Transverse colon (tissue), 4 donors: Measurements from ENCODE around the gene KRTAP10-5. TPM values are rescaled to one million over a fixed set of nuclear protein-coding genes. Genes with fewer than 3 reads are reported as not detected.

ENCODE experiments used
- DNase-seq: peaks from one replicate; pipeline ENCODE4 v3.0.0-alpha.2; 2019
- H3K27ac ChIP-seq, 4 donors: fragments of 200-600 bp; sonication (generic); 2 replicates each; pipeline ENCODE4 v1.5.1; 2016 to 2018; ENCODE audit warnings: inconsistent platforms in 4 of 4
- H3K27me3 ChIP-seq: fragments of 200-600 bp; sonication (generic); 2 replicates; pipeline ENCODE4 v1.5.1; 2017; ENCODE audit warnings: inconsistent platforms
- H3K36me3 ChIP-seq, 4 donors: fragments of 200-600 bp; sonication (generic); 2 replicates each; pipeline ENCODE4 v1.5.1; 2017 to 2019; ENCODE audit warnings: inconsistent platforms in 4 of 4
- H3K4me1 ChIP-seq, 4 donors: fragments of 200-600 bp; sonication (generic); 2 replicates each; pipeline ENCODE4 v1.5.1; 2017 to 2020; ENCODE audit warnings: inconsistent platforms in 4 of 4
- H3K4me3 ChIP-seq, 4 donors: fragments of 200-600 bp; sonication (generic); 1 replicate in 1 of 4; 2 replicates in 3 of 4; pipeline versions ENCODE4 v1.5.1 to v1.6.1; 2017 to 2019; ENCODE audit warnings: inconsistent platforms in 4 of 4
- H3K9me3 ChIP-seq, 2 donors: fragments of 200-600 bp; sonication (generic); 2 replicates each; pipeline ENCODE4 v1.5.1; 2017 to 2019; ENCODE audit warnings: inconsistent platforms in 2 of 2
- CTCF ChIP-seq, 5 experiments: fragments of 200-600 bp in 3 of 5; fragments of 450-650 bp in 2 of 5; sonication (generic) in 3 of 5; IDR thresholded peaks; 1 replicate in 2 of 5; 2 replicates in 3 of 5; pipeline ENCODE4 v1.5.1; 2016 to 2017; ENCODE audit warnings: antibody characterized with exemption in 5 of 5, inconsistent platforms in 3 of 5, mild to moderate bottlenecking in 2 of 5, moderate library complexity in 1 of 5
- EP300 ChIP-seq: sonication (generic); formaldehyde crosslinking; IDR thresholded peaks from one replicate; pipeline ENCODE4 v1.6.1; 2017; ENCODE audit warnings: antibody characterized with exemption, low read depth
- POLR2A ChIP-seq: fragments of 450-650 bp; IDR thresholded peaks from one replicate; pipeline ENCODE4 v1.6.1; 2016; ENCODE audit warnings: antibody characterized with exemption, mild to moderate bottlenecking, moderate library complexity
- POLR2AphosphoS5 ChIP-seq, 3 donors: sonication (generic); formaldehyde crosslinking; IDR thresholded peaks; one replicate each; pipeline ENCODE4 v1.6.1; 2016; ENCODE audit warnings: antibody characterized with exemption in 3 of 3
- whole genome bisulfite sequencing, 2 donors: methylation state at CpG; one replicate each; pipeline ENCODE4 v1.1.5; 2018; ENCODE audit warnings: low coverage in 1 of 2; 5-methylcytosine and 5-hydroxymethylcytosine counted together
- in situ Hi-C, 4 donors: fragments of 200-750 bp; cut with MboI; loops; one replicate each; pipeline versions ENCODE4 v1.15.0 to v1.15.1; 2017; ENCODE audit warnings: low sequenced_read_pairs in 3 of 4, low pct_ligation_motif_present in 1 of 4, low pct_unique_long_range_greater_than_20kb in 1 of 4
- intact Hi-C: fragments of 100-400 bp; cut with DNase I; formaldehyde crosslinking; loops from one replicate; pipeline ENCODE4 v1.15.1; 2023; ENCODE audit warnings: low total_unique reads
- total RNA-seq, 4 donors: library from RNA; depleted of rRNA; stranded (reverse); fragments of >200 nt; gene quantifications; one replicate each; pipeline ENCODE4 v1.1.0, GENCODE V29; 2016

KRTAP10-5 gene
- total RNA-seq, 4 donors from 2014 or later: not detected

- peak overlapping the region in 2 of 4 donors; percentile 3 to 9 for H3K27ac ChIP-seq
- H3K9me3 ChIP-seq: peaks cover 9 to 17% of the 10 kb centered on the region in 2 donors
- peaks cover 0 to 3% (median 0%) of the 10 kb centered on the region in 4 donors for H3K4me1 ChIP-seq
- H3K27me3 ChIP-seq: no peaks in the 10 kb centered on the region
- H3K4me3 ChIP-seq: no peak overlapping the region
- WGBS, 2 donors: 65 to 100% methylated on average over 1 to 3 of the region's 3 CpGs
- TF ChIP-seq POLR2AphosphoS5 (IDR thresholded peaks at IDR 0.05) (no peak), CTCF (IDR thresholded peaks at IDR 0.05) (no peak), EP300 (no peak), POLR2A (no peak)
- H3K36me3 ChIP-seq: no peaks in the 10 kb centered on the region
- intact Hi-C loops: no loop called here
- no peak for DNase-seq
- in situ Hi-C loops: no loop called here
These were observed 38.5 kb upstream of the KRTAP10-5 start for GRCh38 chr21:44618909-44619308.

GRCh38 chr21:44618504-44618903 is 38.1 kb upstream of the KRTAP10-5 start:
- Histone ChIP-seq H3K4me1 (peaks cover 0 to 3% (median 0%) of the 10 kb centered on the region in 4 donors), H3K9me3 (peaks cover 5 to 13% of the 10 kb centered on the region in 2 donors), H3K27me3 (no peaks in the 10 kb centered on the region), H3K27ac (peak overlapping the region in 1 of 4 donors; percentile 3), H3K4me3 (no peak overlapping the region), H3K36me3 (no peaks in the 10 kb centered on the region)
- peak in 1 of 5 experiments; percentile 25 for TF ChIP-seq CTCF (IDR thresholded peaks at IDR 0.05)
- no peak for TF ChIP-seq POLR2A
- no peak for TF ChIP-seq EP300
- DNase-seq: peak; percentile 22
- in situ Hi-C loops (no loop called here), intact Hi-C loops (no loop called here)
- 39% methylated on average over 4 of the region's 4 CpGs; no CpG with 5 or more reads in 1 of the 2 donors for WGBS, 2 donors

- Histone ChIP-seq H3K4me3 (no peak overlapping the region), H3K9me3 (peaks cover 0 to 6% of the 10 kb centered on the region in 2 donors), H3K36me3 (no peaks in the 10 kb centered on the region), H3K27me3 (no peaks in the 10 kb centered on the region), H3K27ac (no peak overlapping the region), H3K4me1 (peaks cover 0 to 3% (median 0%) of the 10 kb centered on the region in 4 donors)
- in situ Hi-C loops: no loop called here
- intact Hi-C loops: no loop called here
- no peak for DNase-seq
- WGBS, 2 donors: 59% methylated on average over 8 of the region's 8 CpGs; no CpG with 5 or more reads in 1 of the 2 donors
- TF ChIP-seq EP300 (no peak), POLR2A (no peak), POLR2AphosphoS5 (IDR thresholded peaks at IDR 0.05) (no peak), CTCF (IDR thresholded peaks at IDR 0.05) (no peak)
These were observed 36.7 kb upstream of the KRTAP10-5 start for GRCh38 chr21:44617071-44617501.

GRCh38 chr21:44616591-44616926 is 36.2 kb upstream of the KRTAP10-5 start:
- in situ Hi-C loops (no loop called here), intact Hi-C loops (no loop called here)
- TF ChIP-seq EP300 (no peak), CTCF (IDR thresholded peaks at IDR 0.05) (no peak), POLR2AphosphoS5 (IDR thresholded peaks at IDR 0.05) (no peak), POLR2A (no peak)
- H3K4me1 ChIP-seq: peaks cover 0 to 3% (median 0%) of the 10 kb centered on the region in 4 donors
- H3K27ac ChIP-seq: no peak overlapping the region
- DNase-seq: no peak
- H3K9me3 ChIP-seq: peaks cover 0 to 6% of the 10 kb centered on the region in 2 donors
- no peak overlapping the region for H3K4me3 ChIP-seq
- H3K27me3 ChIP-seq: no peaks in the 10 kb centered on the region
- H3K36me3 ChIP-seq: no peaks in the 10 kb centered on the region
- 85% methylated on average over 16 of the region's 16 CpGs; no CpG with 5 or more reads in 1 of the 2 donors for WGBS, 2 donors
